Astrocyte of the spinal cord (primary cell): ENCODE results near the gene GALNT7.
A peak's percentile ranks its signal among the peaks of the same experiment; 100 is the strongest.

ENCODE experiments used
- DNase-seq: peaks from one replicate; pipeline ENCODE4 v3.0.0; 2011; ENCODE audit warnings: low read depth, low spot score
- H3K4me3 ChIP-seq: 2 replicates; pipeline ENCODE4 v1.5.1; 2011; ENCODE audit warnings: low read depth, mild to moderate bottlenecking, low read length, moderate library complexity
- in situ Hi-C: cut with HindIII; loops from 2 replicates; pipeline ENCODE4 v1.10.0; 2017; ENCODE audit warnings: low sequenced_read_pairs
- TF ChIP-seq, protein P1 (sequence below): IDR thresholded peaks from 2 replicates; pipeline ENCODE4 v1.5.1; 2012; ENCODE audit warnings: low read depth, mild to moderate bottlenecking, low read length, inconsistent platforms

The GALNT7 gene

DNA sequence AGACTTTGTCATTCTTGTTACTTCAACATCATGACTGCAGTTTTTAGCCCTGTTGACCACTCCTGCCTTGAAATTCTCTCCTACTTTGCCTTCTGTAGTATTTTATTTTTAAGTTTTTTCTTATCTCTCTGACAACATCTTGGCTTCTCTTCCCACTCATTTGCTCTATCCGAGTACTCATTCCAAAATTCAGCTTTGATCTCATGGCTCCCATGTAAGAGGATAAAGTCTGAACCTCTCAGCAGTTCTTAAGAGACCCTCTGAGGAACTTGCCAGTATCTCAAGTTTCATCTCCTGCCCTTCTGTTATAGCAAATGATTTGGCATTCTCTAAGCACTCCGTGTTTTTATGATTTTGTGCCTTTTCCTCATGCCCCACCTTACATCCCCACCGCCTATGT lies 67.7 kb downstream of the GALNT7 start:
- in situ Hi-C loops: no loop called here
- DNase-seq: no peak
- TF ChIP-seq, protein P1, sequence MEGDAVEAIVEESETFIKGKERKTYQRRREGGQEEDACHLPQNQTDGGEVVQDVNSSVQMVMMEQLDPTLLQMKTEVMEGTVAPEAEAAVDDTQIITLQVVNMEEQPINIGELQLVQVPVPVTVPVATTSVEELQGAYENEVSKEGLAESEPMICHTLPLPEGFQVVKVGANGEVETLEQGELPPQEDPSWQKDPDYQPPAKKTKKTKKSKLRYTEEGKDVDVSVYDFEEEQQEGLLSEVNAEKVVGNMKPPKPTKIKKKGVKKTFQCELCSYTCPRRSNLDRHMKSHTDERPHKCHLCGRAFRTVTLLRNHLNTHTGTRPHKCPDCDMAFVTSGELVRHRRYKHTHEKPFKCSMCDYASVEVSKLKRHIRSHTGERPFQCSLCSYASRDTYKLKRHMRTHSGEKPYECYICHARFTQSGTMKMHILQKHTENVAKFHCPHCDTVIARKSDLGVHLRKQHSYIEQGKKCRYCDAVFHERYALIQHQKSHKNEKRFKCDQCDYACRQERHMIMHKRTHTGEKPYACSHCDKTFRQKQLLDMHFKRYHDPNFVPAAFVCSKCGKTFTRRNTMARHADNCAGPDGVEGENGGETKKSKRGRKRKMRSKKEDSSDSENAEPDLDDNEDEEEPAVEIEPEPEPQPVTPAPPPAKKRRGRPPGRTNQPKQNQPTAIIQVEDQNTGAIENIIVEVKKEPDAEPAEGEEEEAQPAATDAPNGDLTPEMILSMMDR: no peak
- no peak overlapping the region for H3K4me3 ChIP-seq

- in situ Hi-C loops: no loop called here
- DNase-seq: no peak
- no peak overlapping the region for H3K4me3 ChIP-seq
- TF ChIP-seq, protein P1: no peak
Observed at GRCh38 chr4:173237152-173237551, 68.5 kb downstream of the GALNT7 start.

GRCh38 chr4:173237762-173238161 lies 69.2 kb downstream of the GALNT7 start:
- no peak for DNase-seq
- TF ChIP-seq, protein P1: no peak
- in situ Hi-C loops: no loop called here
- no peak overlapping the region for H3K4me3 ChIP-seq

- DNase-seq: no peak
- TF ChIP-seq, protein P1: no peak
- in situ Hi-C loops: no loop called here
- no peak overlapping the region for H3K4me3 ChIP-seq
Observed at GRCh38 chr4:173240696-173241095, 72.1 kb downstream of the GALNT7 start.

- no peak overlapping the region for H3K4me3 ChIP-seq
- TF ChIP-seq, protein P1: no peak
- in situ Hi-C loops: no loop called here
- no peak for DNase-seq
Observed at GRCh38 chr4:173242466-173243250, 74.0 kb downstream of the GALNT7 start.

GRCh38 chr4:173243321-173243720 lies 74.7 kb downstream of the GALNT7 start:
- in situ Hi-C loops: no loop called here
- no peak overlapping the region for H3K4me3 ChIP-seq
- TF ChIP-seq, protein P1: no peak
- DNase-seq: peak; percentile 64
